Cardiac muscle cell (in vitro differentiated cells and primary cell): ENCODE measurements around the gene CDHR3. TPM values are rescaled to one million over a fixed set of nuclear protein-coding genes. Genes with fewer than 3 reads are reported as not detected.

Experiments used
- DNase-seq, 2 donors: peaks; one replicate each; pipeline versions ENCODE4 v3.0.0 to v3.0.0-alpha.2; 2010 to 2017; ENCODE audit warnings: low read depth in 1 of 2, low spot score in 1 of 2
- H3K27ac ChIP-seq: fragments of 200-600 bp; sonication (generic); 2 replicates; pipeline ENCODE4 v1.5.1; 2016
- H3K27me3 ChIP-seq: fragments of 200-600 bp; sonication (generic); 2 replicates; pipeline ENCODE4 v1.6.0; 2016; ENCODE audit warnings: control low read depth
- H3K36me3 ChIP-seq: fragments of 200-600 bp; sonication (generic); 2 replicates; pipeline ENCODE4 v1.5.1; 2016; ENCODE audit warnings: control low read depth
- H3K4me1 ChIP-seq: fragments of 200-600 bp; sonication (generic); 2 replicates; pipeline ENCODE4 v1.8.1; 2017; ENCODE audit warnings: low read depth, mild to moderate bottlenecking, mixed run types
- H3K4me3 ChIP-seq: fragments of 200-600 bp; sonication (generic); 2 replicates; pipeline ENCODE4 v1.5.1; 2016; ENCODE audit warnings: mild to moderate bottlenecking
- H3K9me3 ChIP-seq: fragments of 200-600 bp; sonication (generic); 2 replicates; pipeline ENCODE4 v1.5.1; 2017; ENCODE audit warnings: low read depth, mild to moderate bottlenecking, control low read depth
- CTCF ChIP-seq: IDR thresholded peaks from 2 replicates; pipeline ENCODE4 v1.5.1; 2012; ENCODE audit warnings: low read depth, mild to moderate bottlenecking, low read length
- polyA plus RNA-seq: library from polyadenylated mRNA; unstranded; fragments of >200 nt; fragmentation: Nextera tagmentation; extraction: Ambion mirVana; gene quantifications from 2 replicates; pipeline ENCODE4 v1.2.1, GENCODE V29; 2016
- total RNA-seq: library from RNA; depleted of rRNA; stranded (reverse); fragments of >200 nt; gene quantifications from 2 replicates; pipeline ENCODE4 v1.2.3, GENCODE V29; 2016

CDHR3 gene
- total and polyA plus RNA-seq, 2 experiments from 2014 or later: 9.3 to 12.2 TPM

DNA sequence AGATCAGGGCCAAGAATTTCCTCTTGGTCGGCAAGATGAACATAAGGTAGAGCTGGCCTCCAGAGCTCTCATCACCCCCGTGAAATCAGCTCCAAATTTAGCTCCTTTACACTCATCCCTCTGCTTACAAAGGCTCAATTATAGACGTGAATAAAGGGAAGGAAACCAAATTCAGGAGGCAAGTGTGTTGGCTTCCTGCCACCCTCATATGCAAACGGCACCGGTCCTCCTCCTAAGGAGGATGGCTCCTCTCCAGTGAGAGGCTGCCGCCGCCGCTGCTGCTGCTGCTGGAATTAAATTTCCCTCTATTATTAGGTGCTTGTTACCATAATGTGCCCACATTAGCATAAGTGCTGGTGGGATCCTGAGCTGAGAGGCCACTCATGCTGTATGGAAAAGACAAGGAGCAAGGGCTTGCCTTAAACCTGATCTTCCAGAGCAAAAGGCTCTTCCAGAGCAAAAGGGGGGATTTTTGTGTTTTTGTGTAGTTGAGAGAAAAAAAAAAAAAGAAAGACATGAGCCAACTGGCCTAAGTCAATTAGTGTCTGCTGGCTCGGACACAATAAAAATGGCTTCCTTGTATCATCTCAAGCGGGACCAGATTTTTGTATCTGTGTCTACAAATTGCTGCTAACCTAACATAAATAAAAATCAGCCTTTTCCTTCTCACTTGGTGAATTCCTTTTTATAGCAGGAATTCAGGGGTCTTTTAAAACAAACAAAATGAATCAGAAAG lies 68.4 kb downstream of the CDHR3 start:
- Histone ChIP-seq H3K4me1 (peaks cover 16% of the 10 kb centered on the region), H3K36me3 (no peaks in the 10 kb centered on the region), H3K9me3 (no peaks in the 10 kb centered on the region), H3K27me3 (no peaks in the 10 kb centered on the region), H3K4me3 (no peak overlapping the region), H3K27ac (no peak overlapping the region)
- TF ChIP-seq CTCF: no peak
- peak; percentile 61 to 65 for DNase-seq

GRCh38 chr7:106032295-106032694 lies 69.2 kb downstream of the CDHR3 start:
- no peak for DNase-seq
- Histone ChIP-seq H3K27ac (no peak overlapping the region), H3K27me3 (no peaks in the 10 kb centered on the region), H3K4me1 (peaks cover 16% of the 10 kb centered on the region), H3K9me3 (no peaks in the 10 kb centered on the region), H3K36me3 (no peaks in the 10 kb centered on the region), H3K4me3 (no peak overlapping the region)
- no peak for TF ChIP-seq CTCF

DNA sequence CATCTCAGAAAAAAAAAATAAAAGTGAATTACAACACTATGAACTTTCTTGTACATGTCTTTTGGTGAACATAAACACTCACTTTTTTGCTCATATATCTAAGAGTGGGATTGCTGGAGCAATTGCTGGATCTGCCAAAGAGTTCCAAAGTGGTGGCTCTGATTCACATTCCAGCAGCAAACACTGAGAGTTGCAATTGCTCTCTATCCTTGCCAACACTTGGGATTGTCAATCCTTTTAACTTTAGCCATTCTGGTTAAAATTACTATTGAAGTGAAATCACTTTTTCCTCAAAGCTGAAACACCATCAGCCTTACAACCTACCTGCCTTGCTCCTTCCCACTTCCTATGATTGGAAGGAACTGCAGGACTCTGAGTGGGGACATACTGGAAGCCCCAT lies 70.7 kb downstream of the CDHR3 start:
- H3K4me1 ChIP-seq: peaks cover 8% of the 10 kb centered on the region

GRCh38 chr7:106034383-106034782 lies 71.3 kb downstream of the CDHR3 start:
- H3K27ac ChIP-seq: no peak overlapping the region
- TF ChIP-seq CTCF: no peak
- no peaks in the 10 kb centered on the region for H3K27me3 ChIP-seq
- no peaks in the 10 kb centered on the region for H3K36me3 ChIP-seq
- H3K9me3 ChIP-seq: no peaks in the 10 kb centered on the region
- DNase-seq: no peak
- H3K4me1 ChIP-seq: peaks cover 8% of the 10 kb centered on the region
- H3K4me3 ChIP-seq: no peak overlapping the region

More for the DNA sequence above, 70.7 kb downstream of the CDHR3 start:
- no peak for TF ChIP-seq CTCF
- Histone ChIP-seq H3K4me3 (no peak overlapping the region), H3K27ac (no peak overlapping the region), H3K9me3 (no peaks in the 10 kb centered on the region), H3K36me3 (no peaks in the 10 kb centered on the region), H3K27me3 (no peaks in the 10 kb centered on the region)
- no peak for DNase-seq

DNA sequence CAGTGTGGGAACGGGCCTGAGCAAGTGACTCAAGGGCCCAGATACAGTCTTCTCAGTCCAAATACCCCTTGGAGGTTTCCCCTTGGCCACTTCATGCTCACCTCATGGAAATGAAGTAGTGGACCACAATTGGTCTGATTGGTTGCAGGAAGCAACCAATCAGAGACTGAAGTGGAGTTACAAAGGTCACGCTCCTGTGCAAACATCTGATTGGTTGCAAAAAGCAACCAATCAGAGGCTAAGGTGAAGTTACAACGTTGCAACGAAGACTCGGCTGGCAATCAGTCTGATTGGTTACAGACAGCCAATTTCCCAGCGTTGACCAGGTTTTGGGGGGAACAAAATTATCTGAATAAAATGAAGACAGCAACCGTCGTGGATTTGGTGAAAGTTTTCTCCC lies 72.5 kb downstream of the CDHR3 start:
- H3K4me1 ChIP-seq: peaks cover 8% of the 10 kb centered on the region
- H3K36me3 ChIP-seq: no peaks in the 10 kb centered on the region
- no peak overlapping the region for H3K27ac ChIP-seq
- H3K27me3 ChIP-seq: no peaks in the 10 kb centered on the region
- no peaks in the 10 kb centered on the region for H3K9me3 ChIP-seq
- no peak for TF ChIP-seq CTCF
- no peak for DNase-seq
- no peak overlapping the region for H3K4me3 ChIP-seq
